ENCODE measurements around the gene AKAP13.
"Not testable (repeated sequence)": the region's sequence is repeated elsewhere in the genome, so short reads cannot be mapped to it uniquely, and the experiment has no call there.

AKAP13 gene

DNA sequence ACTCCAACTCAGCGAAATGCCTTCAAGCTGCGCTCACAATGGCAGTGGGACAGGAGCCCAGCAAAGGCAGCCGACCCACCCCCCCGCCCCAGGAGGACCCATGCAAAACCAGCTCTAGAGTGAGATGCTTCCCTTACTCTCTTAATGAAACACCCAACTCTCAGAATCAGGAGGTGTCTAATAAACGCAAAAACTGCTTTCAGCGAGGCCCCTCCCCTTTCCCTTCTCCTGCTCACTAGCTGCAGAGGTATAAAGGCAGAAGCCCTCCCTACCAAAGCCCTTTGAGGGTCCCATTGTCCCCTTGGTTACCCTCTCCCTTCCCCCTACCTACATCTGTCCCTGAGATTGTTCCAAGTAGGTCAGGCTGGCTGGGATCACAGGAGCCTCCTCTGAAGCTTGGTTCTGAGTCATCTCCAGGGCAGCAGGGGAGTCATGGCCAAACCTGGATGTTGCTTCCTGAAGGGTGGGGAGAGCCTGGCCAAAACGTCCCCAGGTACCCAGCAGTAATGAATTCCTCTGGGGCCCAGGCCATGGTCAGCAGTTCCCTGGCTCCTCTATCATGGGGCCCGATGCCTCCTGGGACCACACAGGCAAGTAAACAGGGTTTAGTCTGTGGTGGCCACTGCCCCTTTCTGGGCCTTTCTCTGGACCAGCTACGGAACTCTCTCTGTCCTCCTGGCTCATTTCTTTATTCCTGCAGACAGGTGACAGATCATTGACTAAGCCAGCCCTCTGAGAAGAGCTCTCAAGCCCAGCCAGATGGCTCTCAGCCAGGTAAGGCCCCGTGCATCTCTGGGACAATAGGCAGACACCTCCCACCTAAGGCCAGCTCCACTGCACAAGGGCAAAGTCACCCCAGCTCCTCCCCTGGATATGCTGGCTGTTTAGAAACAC lies 405.7 kb downstream of the AKAP13 start:
- ATAC-seq = peak; percentile 41

DNA sequence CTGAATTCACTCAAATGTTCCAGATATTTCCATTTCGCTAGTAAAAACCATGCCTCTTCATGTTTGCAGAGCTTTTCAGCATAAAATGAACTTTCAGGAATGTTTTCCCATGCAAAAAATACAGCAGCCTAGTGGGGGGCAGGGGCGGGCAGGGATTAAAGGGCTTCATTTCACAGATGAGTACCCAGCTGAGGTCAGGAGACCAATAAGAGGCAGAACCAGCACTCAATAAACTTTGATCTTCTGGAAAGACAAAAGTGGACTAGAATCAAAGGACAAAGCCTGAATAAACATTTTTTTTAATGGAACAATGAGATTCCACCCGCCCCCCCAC lies 406.3 kb downstream of the AKAP13 start:
- Mint-ChIP-seq H3K27ac (peak overlapping the region; percentile 43), H3K4me3 (no peak overlapping the region), H3K9me3 (no peaks in the 10 kb centered on the region), H3K36me3 (peaks cover 7% of the 10 kb centered on the region), H3K4me1 (peaks cover 49% of the 10 kb centered on the region)
- DNase-seq (ENCODE audit: low spot score in 2 of 2) = no peak
- ATAC-seq = no peak

More for the DNA sequence above, 405.7 kb downstream of the AKAP13 start:
- Mint-ChIP-seq H3K36me3 (peaks cover 7% of the 10 kb centered on the region), H3K4me1 (peaks cover 50% of the 10 kb centered on the region), H3K9me3 (no peaks in the 10 kb centered on the region), H3K4me3 (peak overlapping the region; percentile 44), H3K27ac (peak overlapping the region; percentile 43)
- DNase-seq (ENCODE audit: low spot score in 2 of 2) = no peak

DNA sequence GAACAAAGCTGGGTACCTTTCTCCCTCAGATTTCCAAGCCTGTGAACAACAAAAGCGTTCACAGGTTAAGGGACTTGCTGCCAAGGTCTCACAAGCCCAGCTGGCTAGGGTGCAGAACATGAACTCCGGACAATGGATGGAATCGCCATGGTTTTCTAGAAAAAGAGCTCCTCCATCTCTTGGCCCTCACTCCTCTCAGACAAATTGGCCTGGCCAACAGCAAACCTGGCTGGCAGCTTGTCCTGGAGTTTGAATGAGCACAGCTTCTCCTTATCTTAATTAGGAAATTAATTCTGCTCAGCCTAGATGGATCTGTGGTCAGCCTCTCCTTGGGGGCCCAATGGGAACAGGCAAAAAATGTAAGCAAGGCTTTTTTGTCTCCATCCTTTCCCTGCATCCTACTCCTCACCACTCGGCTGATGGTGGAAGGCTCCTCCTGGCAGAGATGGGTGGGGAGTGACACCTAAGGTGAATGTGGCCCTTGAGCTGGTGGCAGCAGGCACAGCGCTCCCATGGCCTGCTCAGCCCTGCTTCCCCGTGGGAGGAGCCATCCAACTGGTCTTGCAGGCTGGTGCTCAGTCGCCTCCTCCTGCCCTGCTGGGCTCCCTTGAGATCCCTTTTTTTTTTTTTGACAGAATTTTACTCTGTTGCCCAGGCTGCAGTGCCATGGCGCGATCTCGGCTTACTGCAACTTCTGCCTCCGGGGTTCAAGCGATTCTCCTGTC lies 408.5 kb downstream of the AKAP13 start:
- DNase-seq (ENCODE audit: low spot score in 2 of 2) (no peak), ATAC-seq (no peak)
- Mint-ChIP-seq H3K27ac (peak overlapping the region; percentile 61), H3K4me3 (no peak overlapping the region), H3K4me1 (peaks cover 55% of the 10 kb centered on the region), H3K9me3 (no peaks in the 10 kb centered on the region), H3K36me3 (peaks cover 11% of the 10 kb centered on the region)

DNA sequence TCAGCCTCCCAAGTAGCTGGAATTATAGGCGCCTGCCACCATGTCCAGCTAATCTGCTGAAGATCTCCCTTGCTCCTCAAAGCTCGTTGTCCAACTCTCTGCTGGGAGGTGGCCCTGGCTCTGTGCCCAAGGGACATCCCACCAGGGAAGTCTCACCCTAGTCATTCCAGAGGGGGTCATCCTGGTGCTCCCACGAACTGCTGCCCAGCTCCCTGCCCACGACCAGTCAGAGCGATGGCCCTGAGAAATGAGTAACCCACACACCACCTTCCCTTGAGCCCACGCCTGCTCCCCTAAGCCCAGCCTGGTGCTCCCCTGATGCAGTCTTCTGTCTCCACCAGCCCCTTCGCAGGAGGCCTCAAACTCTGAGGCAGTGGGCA lies 409.1 kb downstream of the AKAP13 start:
- Mint-ChIP-seq H3K9me3 (no peaks in the 10 kb centered on the region), H3K4me3 (no peak overlapping the region), H3K4me1 (peaks cover 56% of the 10 kb centered on the region), H3K36me3 (peaks cover 13% of the 10 kb centered on the region), H3K27ac (no peak overlapping the region)
- DNase-seq (ENCODE audit: low spot score in 2 of 2) (no peak), ATAC-seq (no peak)

DNA sequence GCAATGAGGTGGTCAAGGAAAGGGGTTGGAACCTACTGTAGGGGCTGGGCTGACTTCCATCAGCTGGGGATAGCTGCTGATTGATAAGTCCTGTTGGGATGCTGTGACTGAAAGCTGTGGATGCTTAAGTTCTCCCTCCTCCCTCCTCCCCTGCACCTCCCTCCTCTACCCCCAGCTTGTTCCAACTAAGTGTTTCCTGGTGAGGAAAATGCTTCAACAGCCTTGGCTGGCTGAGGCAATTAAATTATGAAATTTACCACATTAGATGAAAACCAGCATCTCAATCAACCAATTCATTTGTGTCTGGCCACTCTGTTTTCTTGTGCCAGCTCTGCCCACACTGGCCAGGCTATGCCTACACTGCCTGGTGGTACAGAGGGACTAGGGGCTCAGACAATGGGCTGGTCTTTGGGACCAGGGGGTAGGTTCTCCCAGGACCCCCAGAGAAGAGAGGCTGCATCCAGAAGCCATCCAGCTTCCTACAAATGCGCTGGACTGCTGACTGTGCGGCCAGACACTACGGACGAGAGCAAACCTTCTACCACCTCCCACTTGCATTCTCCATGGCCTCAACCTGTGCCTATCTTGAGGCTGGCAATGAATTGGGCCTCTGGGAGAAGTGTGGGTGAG lies 411.8 kb downstream of the AKAP13 start:
- no peak for ATAC-seq
- Mint-ChIP-seq H3K4me3 (peak overlapping the region; percentile 80), H3K9me3 (no peaks in the 10 kb centered on the region), H3K4me1 (peaks cover 51% of the 10 kb centered on the region), H3K36me3 (peaks cover 13% of the 10 kb centered on the region), H3K27ac (no peak overlapping the region)
- no peak for DNase-seq (ENCODE audit: low spot score in 2 of 2)

DNA sequence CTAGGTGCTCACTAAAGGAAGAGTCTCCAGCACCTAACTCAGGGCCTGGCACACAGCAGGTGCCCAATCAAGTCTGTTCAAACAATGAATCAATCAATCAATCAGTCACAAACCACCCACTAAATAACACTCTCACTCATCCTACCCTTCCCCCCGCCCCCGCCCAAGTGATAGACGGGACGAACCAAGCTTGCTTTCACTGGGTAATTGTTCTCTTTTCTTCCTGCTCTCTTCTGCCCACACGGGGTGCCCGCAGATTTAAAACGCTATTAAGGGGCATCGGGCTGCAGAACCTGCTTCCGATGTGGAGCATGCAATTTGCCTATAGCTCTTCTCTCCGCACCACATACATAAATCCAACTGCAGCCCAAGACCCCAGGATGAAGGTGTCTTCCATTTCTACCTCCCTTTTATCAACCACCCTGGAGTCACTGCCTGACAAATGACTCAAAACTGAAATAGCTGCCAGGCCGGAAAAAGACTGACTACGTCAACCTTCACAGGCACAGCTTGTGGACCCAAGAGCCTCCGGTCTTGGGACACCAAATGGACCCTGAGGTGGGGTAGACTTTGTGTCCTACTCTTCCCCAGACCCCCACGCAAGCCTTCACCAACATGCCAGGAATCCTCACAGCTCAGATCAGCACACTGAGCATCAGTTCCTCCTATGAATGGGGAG lies 412.6 kb downstream of the AKAP13 start:
- peak overlapping the region; percentile 75 for H3K27ac Mint-ChIP-seq
- H3K9me3 Mint-ChIP-seq = no peaks in the 10 kb centered on the region
- peaks cover 13% of the 10 kb centered on the region for H3K36me3 Mint-ChIP-seq
- no peak for ATAC-seq
- peaks cover 43% of the 10 kb centered on the region for H3K4me1 Mint-ChIP-seq
- H3K4me3 Mint-ChIP-seq = peak overlapping the region; percentile 80
- DNase-seq (ENCODE audit: low spot score in 2 of 2) = no peak

DNA sequence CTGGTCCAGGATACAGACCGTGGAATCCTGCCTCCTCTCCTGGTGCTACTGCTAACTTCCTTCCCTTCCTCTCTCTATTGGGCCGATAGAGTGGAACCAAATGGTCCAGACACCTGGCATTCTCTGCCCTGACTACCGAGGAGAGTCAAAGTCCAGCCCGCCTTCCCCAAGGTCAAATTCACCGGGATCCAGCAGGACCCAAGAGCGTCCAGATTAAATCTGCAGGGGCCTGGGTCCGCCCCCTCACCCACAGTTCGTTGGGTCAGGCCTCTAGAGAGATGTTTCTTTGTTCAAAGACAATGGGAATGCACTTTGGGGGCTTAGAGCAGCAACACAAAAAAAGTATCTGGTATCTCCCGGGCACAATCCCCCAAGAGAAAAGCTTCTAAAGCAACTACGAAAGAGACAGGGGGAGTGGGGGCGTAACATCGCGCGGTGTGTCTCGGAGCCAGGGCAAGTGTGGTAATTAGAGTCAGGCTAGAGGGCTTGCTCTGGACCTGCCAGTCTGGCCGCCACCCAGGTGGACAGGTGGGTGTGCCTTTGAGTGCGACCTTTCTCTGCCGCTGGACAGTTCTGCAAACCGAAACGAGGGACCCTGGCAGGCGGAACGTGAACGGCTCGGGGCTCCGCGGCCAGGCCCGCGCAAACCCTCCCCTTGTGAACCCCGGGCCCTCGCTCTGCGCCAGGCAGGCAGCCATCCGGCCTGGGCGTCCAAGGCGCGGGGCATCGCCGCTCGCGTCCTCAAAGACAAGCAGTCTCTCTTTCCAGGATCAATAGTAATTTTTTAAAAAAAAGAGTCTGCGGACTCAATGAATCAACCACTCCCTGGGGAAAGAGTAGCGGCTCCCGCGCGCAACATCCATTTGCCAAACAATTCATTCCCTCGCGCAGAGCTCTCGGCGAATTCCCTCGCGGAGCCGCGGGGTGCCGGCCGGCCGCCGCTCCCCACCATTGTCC lies 413.5 kb downstream of the AKAP13 start:
- Mint-ChIP-seq H3K4me3 (peak overlapping the region; percentile 80), H3K36me3 (peaks cover 13% of the 10 kb centered on the region), H3K9me3 (no peaks in the 10 kb centered on the region), H3K4me1 (peaks cover 39% of the 10 kb centered on the region), H3K27ac (peak overlapping the region; percentile 75)
- peak; percentile 69 for ATAC-seq
- peak; percentile 30 to 76 for DNase-seq (ENCODE audit: low spot score in 2 of 2)

DNA sequence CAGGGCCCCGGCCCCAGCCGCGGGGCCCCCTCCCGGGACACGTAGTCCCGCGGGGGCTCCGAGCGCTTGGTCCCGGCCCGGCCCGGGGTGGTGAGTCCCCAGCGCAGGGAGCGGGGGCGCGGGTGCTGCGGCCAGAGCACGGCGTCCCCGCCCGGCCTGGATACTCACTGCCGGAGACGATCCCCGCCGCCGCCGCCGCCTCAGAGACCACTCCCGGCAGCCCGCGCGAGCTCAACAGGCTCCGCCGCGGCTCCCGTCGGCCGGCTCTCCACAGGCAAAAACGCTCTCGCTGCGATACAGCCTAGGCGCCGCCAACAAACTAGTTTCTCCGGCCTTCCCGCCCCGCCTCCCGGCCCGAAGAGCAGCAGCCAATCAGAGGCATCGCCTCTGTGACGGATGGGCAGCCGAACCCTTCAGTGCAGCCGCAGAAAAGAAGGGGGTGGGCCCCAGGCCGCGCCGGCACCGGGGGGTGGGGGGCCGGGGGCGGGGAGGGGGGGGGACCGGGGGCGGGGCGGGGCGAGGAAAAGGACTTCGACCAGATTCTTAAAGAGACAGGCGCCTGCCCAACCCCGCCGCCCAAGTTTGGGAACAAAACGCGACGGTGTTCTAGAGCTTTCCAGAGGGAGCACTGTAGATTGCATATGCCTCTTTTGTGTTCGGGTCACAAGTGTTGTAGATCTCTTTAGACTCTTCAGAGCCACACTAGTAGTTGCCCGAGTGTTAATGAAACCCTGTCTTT lies 414.4 kb downstream of the AKAP13 start, which contains the start of gene KLHL25:
Gene KLHL25 (minus strand): TSS at position 328 of the 739 bp plus-strand sequence. CDS start 25,115 bp downstream, outside the sequence.
- H3K9me3 Mint-ChIP-seq = no peaks in the 10 kb centered on the region

DNA sequence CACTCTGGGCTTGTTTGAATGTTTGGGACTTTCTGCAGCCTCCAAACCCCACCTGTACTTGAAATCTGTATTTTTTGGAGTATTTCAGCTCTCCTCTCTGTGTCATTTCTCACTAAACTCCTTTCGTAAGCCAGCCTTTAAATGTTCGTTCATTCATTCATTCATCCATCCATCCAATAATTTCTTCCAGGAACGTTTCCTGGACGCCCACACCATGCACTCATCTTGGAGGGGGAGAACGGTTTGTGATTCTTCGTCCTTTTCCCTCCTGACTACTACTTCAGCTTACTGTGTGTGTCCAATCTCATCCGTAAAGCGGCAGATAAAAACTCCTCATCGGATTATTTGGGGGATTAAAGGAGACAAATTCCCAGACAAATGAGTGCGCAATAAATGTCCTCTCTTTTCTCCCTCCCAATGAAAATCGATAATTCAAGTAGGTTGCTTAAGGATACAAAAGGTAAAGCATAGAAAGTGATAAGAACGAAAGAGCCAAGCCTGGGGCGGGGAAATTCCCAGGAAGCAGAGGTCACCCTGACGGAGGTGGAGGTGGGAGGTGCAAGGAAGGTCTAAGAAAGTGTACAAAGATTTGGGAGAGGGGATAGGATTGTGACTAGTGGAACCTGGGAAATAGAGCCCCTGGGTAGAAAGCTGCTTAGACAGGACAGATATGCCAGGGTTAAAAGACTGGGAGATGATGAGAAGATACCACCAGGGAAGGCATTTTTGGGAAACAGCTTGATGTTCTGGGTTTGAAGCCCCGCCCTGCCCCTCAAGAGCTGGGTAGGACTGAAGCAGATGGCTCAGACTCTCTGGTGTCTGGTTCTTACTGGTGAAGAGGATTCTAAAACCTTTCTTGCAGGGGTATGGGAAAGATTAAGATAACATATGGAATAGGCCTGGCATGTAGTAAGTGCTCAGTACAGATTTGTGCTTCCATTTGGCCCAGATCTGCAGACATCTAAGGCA lies 415.2 kb downstream of the AKAP13 start:
- H3K27ac Mint-ChIP-seq = peak overlapping the region; percentile 75
- DNase-seq (ENCODE audit: low spot score in 2 of 2) (no peak), ATAC-seq (no peak)
- H3K36me3 Mint-ChIP-seq = peaks cover 6% of the 10 kb centered on the region
- H3K4me1 Mint-ChIP-seq = peaks cover 29% of the 10 kb centered on the region
- H3K9me3 Mint-ChIP-seq = no peaks in the 10 kb centered on the region
- peak overlapping the region; percentile 80 for H3K4me3 Mint-ChIP-seq

More for the DNA sequence above, 414.4 kb downstream of the AKAP13 start, which contains the start of gene KLHL25:
- H3K36me3 Mint-ChIP-seq = peaks cover 6% of the 10 kb centered on the region
- peak; percentile 96 for ATAC-seq
- H3K27ac Mint-ChIP-seq = peak within 1 kb of the TSS; percentile 75
- H3K4me1 Mint-ChIP-seq = peaks cover 34% of the 10 kb centered on the region
- peak within 1 kb of the TSS; percentile 80 for H3K4me3 Mint-ChIP-seq
- peak; percentile 77 to 91 for DNase-seq (ENCODE audit: low spot score in 2 of 2)

DNA sequence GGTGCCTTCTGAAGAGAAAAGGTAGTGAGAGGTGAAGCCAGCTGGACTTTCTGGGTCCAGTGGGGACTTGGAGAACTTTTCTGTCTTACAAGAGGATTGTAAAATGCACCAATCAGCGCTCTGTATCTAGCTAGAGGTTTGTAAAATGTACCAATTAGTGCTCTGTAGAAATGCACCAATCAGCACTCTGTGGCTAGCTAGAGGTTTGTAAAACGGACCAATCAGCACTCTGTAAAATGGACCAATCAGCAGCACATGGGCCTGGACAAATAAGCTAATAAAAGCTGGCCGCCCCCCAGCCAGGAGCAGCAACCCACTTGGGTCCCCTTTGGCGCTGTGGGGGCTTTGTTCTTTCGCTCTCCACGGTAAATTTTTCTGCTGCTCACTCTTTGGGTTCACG lies 416.0 kb downstream of the AKAP13 start:
- not testable (repeated sequence) for H3K36me3 Mint-ChIP-seq; DNase-seq (ENCODE audit: low spot score in 2 of 2); ATAC-seq; H3K27ac Mint-ChIP-seq; H3K9me3 Mint-ChIP-seq; H3K4me3 Mint-ChIP-seq
- H3K4me1 Mint-ChIP-seq = peaks cover 28% of the 10 kb centered on the region

Data from stimulated activated effector memory CD8-positive, alpha-beta T cell treated with anti-CD3 and anti-CD28 coated beads, Interleukin-12 subunit alpha, Interleukin-12 subunit beta, amount 100 ng/mL, for 72 hours (primary cell).